K562 (cell line): ENCODE results near the gene PNRC1. TPM values are rescaled to one million over a fixed set of nuclear protein-coding genes. Genes with fewer than 3 reads are reported as not detected.

Source experiments
- polyA plus RNA-seq, 8 experiments: library from polyadenylated mRNA; depleted of rRNA in 4 of 8; stranded (reverse) in 5 of 8; unstranded in 3 of 8; fragments of >200 nt; fragmentation: Nextera tagmentation in 2 of 8; fragmentation: Illumina TruSeq in 1 of 8; extraction: Ambion mirVana in 2 of 8; extraction: Trizol in 1 of 8; gene quantifications; 2 replicates each; pipeline versions ENCODE4 v1.2.1 to v1.2.3, GENCODE V29; 2011 to 2014; ENCODE audit warnings: inconsistent platforms in 1 of 8, missing spikeins in 1 of 8
- small RNA-seq: library from RNA; depleted of rRNA; stranded (forward); fragments of <200 nt; gene quantifications from one replicate; pipeline ENCODE3, GENCODE V24; 2014
- total RNA-seq, 7 experiments: library from RNA; depleted of rRNA in 6 of 7; stranded (reverse); fragments of >200 nt in 6 of 7; fragmentation: Illumina TruSeq in 2 of 7; extraction: Trizol in 2 of 7; gene quantifications; 2 replicates each; pipeline versions ENCODE4 v1.2.1 to v1.2.3, GENCODE V29; 2011 to 2021; ENCODE audit warnings: low replicate concordance in 1 of 7

Gene PNRC1
- total and polyA plus RNA-seq, 9 of the 15 experiments (the other 6 are each of a cell fraction or from before 2014, with no cell fraction given) = 1.2 to 10.8 (median 6.5) TPM

Small RNA genes lying within 50 kb of the gene (small RNA-seq; reads per million reads assigned to genes)
- not detected for gene RN7SL336P
- gene RNU2-61P = 0.29 reads per million

Other genes starting within 250 kb of the PNRC1 start
- 18.5 and 21.7 TPM in 2 replicates for gene RNGTT, start 117.1 kb upstream of the PNRC1 start, total RNA-seq (2014; rRNA removed)
- gene RNGTT, start 117.1 kb upstream of the PNRC1 start, total RNA-seq (2014; rRNA removed; fragmentation: Illumina TruSeq; extraction: Trizol) = 31.7 and 35.0 TPM in 2 replicates
- gene RNGTT, start 117.1 kb upstream of the PNRC1 start, total RNA-seq (2015; rRNA removed; fragmentation: Illumina TruSeq; extraction: Trizol) = 27.6 and 29.9 TPM in 2 replicates
- 17.5 and 19.5 TPM in 2 replicates for gene RNGTT, start 117.1 kb upstream of the PNRC1 start, total RNA-seq (2021)
- gene RNGTT, start 117.1 kb upstream of the PNRC1 start, polyA plus RNA-seq (2011; rRNA removed) = 9.5 and 13.7 TPM in 2 replicates
- gene RNGTT, start 117.1 kb upstream of the PNRC1 start, polyA plus RNA-seq (2014; fragmentation: Illumina TruSeq; extraction: Trizol) = 16.9 and 21.3 TPM in 2 replicates
- 1 to 10 TPM; 6.1 to 7.8 TPM for gene RNGTT, start 117.1 kb upstream of the PNRC1 start, polyA plus RNA-seq (2014; fragmentation: Nextera tagmentation; extraction: Ambion mirVana)
- 12.6 and 14.2 TPM in 2 replicates for gene RNGTT, start 117.1 kb upstream of the PNRC1 start, polyA plus RNA-seq (2014; rRNA removed)
- gene SRSF12, start 37.3 kb downstream of the PNRC1 start, total RNA-seq (2014; rRNA removed) = not detected in 2 replicates
- gene SRSF12, start 37.3 kb downstream of the PNRC1 start, total RNA-seq (2014; rRNA removed; fragmentation: Illumina TruSeq; extraction: Trizol) = not detected in 2 replicates
- not detected in 2 replicates for gene SRSF12, start 37.3 kb downstream of the PNRC1 start, total RNA-seq (2015; rRNA removed; fragmentation: Illumina TruSeq; extraction: Trizol)
- gene SRSF12, start 37.3 kb downstream of the PNRC1 start, total RNA-seq (2021) = not detected in 2 replicates
- gene SRSF12, start 37.3 kb downstream of the PNRC1 start, polyA plus RNA-seq (2011; rRNA removed) = not detected in 2 replicates
- gene SRSF12, start 37.3 kb downstream of the PNRC1 start, polyA plus RNA-seq (2014; fragmentation: Illumina TruSeq; extraction: Trizol) = not detected in 2 replicates
- not detected for gene SRSF12, start 37.3 kb downstream of the PNRC1 start, polyA plus RNA-seq (2014; fragmentation: Nextera tagmentation; extraction: Ambion mirVana)
- not detected in 2 replicates for gene SRSF12, start 37.3 kb downstream of the PNRC1 start, polyA plus RNA-seq (2014; rRNA removed)
- gene PM20D2, start 65.3 kb downstream of the PNRC1 start, total RNA-seq (2014; rRNA removed) = 1.1 TPM in 2 replicates
- gene PM20D2, start 65.3 kb downstream of the PNRC1 start, total RNA-seq (2014; rRNA removed; fragmentation: Illumina TruSeq; extraction: Trizol) = 1.2 and 1.4 TPM in 2 replicates
- 0.83 and 0.91 TPM in 2 replicates for gene PM20D2, start 65.3 kb downstream of the PNRC1 start, total RNA-seq (2015; rRNA removed; fragmentation: Illumina TruSeq; extraction: Trizol)
- gene PM20D2, start 65.3 kb downstream of the PNRC1 start, total RNA-seq (2021) = 1.00 and 1.1 TPM in 2 replicates
- 0.26 and 2.6 TPM in 2 replicates for gene PM20D2, start 65.3 kb downstream of the PNRC1 start, polyA plus RNA-seq (2011; rRNA removed)
- 0.78 and 1.2 TPM in 2 replicates for gene PM20D2, start 65.3 kb downstream of the PNRC1 start, polyA plus RNA-seq (2014; fragmentation: Illumina TruSeq; extraction: Trizol)
- under 1 TPM; 0.30 to 0.43 TPM for gene PM20D2, start 65.3 kb downstream of the PNRC1 start, polyA plus RNA-seq (2014; fragmentation: Nextera tagmentation; extraction: Ambion mirVana)
- gene PM20D2, start 65.3 kb downstream of the PNRC1 start, polyA plus RNA-seq (2014; rRNA removed) = 0.65 and 0.72 TPM in 2 replicates
- gene GABRR1, start 136.6 kb downstream of the PNRC1 start, total RNA-seq (2014; rRNA removed) = not detected in 2 replicates
- gene GABRR1, start 136.6 kb downstream of the PNRC1 start, total RNA-seq (2014; rRNA removed; fragmentation: Illumina TruSeq; extraction: Trizol) = not detected in 2 replicates
- gene GABRR1, start 136.6 kb downstream of the PNRC1 start, total RNA-seq (2015; rRNA removed; fragmentation: Illumina TruSeq; extraction: Trizol) = not detected in 2 replicates
- gene GABRR1, start 136.6 kb downstream of the PNRC1 start, total RNA-seq (2021) = not detected in 2 replicates
- not detected in 2 replicates for gene GABRR1, start 136.6 kb downstream of the PNRC1 start, polyA plus RNA-seq (2011; rRNA removed)
- gene GABRR1, start 136.6 kb downstream of the PNRC1 start, polyA plus RNA-seq (2014; fragmentation: Illumina TruSeq; extraction: Trizol) = not detected in 2 replicates
- gene GABRR1, start 136.6 kb downstream of the PNRC1 start, polyA plus RNA-seq (2014; fragmentation: Nextera tagmentation; extraction: Ambion mirVana) = not detected
- 0.03 TPM in 1 of 2 replicates, not detected in the other for gene GABRR1, start 136.6 kb downstream of the PNRC1 start, polyA plus RNA-seq (2014; rRNA removed)
- not detected in 2 replicates for gene GABRR2, start 234.5 kb downstream of the PNRC1 start, total RNA-seq (2014; rRNA removed)
- not detected in 2 replicates for gene GABRR2, start 234.5 kb downstream of the PNRC1 start, total RNA-seq (2014; rRNA removed; fragmentation: Illumina TruSeq; extraction: Trizol)
- gene GABRR2, start 234.5 kb downstream of the PNRC1 start, total RNA-seq (2015; rRNA removed; fragmentation: Illumina TruSeq; extraction: Trizol) = not detected in 2 replicates
- not detected in 2 replicates for gene GABRR2, start 234.5 kb downstream of the PNRC1 start, total RNA-seq (2021)
- gene GABRR2, start 234.5 kb downstream of the PNRC1 start, polyA plus RNA-seq (2011; rRNA removed) = 0.10 and 0.18 TPM in 2 replicates
- gene GABRR2, start 234.5 kb downstream of the PNRC1 start, polyA plus RNA-seq (2014; fragmentation: Illumina TruSeq; extraction: Trizol) = 0.13 TPM in 1 of 2 replicates, not detected in the other
- not detected for gene GABRR2, start 234.5 kb downstream of the PNRC1 start, polyA plus RNA-seq (2014; fragmentation: Nextera tagmentation; extraction: Ambion mirVana)
- gene GABRR2, start 234.5 kb downstream of the PNRC1 start, polyA plus RNA-seq (2014; rRNA removed) = 0.09 TPM in 1 of 2 replicates, not detected in the other